RWPE1 (cell line): ENCODE results near the gene LRP1B.

Source experiments
- CTCF ChIA-PET: fragments of 350-600 bp; sonication (Branson Sonifier 250); formaldehyde crosslinking; extraction: SDS; loops from one replicate; lab custom pipeline; 2021; lab: Yijun Ruan, JAX
- POLR2A ChIA-PET: fragments of 400-600 bp; formaldehyde crosslinking; extraction: SDS; loops from one replicate; lab custom pipeline; 2020; ENCODE audit warnings: antibody characterized with exemption; ENCODE audit not compliant: low non-redundant PET; lab: Yijun Ruan, JAX
- DNase-seq: peaks from one replicate; pipeline ENCODE4 v3.0.0; 2012; ENCODE audit warnings: low spot score
- H3K27ac ChIP-seq: fragments of 450-650 bp; 2 replicates; pipeline ENCODE4 v1.5.1; 2017
- TF ChIP-seq, protein P1 (sequence below): fragments of 450-650 bp; conservative IDR thresholded peaks from 2 replicates; pipeline ENCODE4 v1.5.1; 2017; ENCODE audit warnings: low read depth, mild to moderate bottlenecking

LRP1B gene

DNA sequence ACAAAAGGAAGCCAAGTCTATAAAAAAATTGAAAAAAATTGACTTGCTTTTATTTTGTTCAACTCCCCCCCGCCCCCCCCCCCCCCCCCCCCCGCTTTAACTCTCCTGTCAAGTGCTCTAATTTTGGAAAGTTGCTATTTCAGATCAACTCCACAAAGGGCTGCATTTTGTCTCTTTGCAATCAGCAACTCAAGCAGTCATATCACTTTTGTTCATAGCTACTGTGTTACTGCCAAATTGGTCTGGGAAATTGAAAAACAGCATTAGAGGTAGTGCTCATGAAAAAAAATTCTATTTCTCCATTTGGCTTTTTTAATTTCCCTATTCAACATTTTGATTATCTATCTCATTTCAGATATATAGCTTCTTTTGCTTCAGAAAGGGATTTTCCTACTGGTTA, 531.8 kb downstream of the LRP1B start:
- ChIA-PET POLR2A (no interaction called here), CTCF (no interaction called here)
- TF ChIP-seq, protein P1, sequence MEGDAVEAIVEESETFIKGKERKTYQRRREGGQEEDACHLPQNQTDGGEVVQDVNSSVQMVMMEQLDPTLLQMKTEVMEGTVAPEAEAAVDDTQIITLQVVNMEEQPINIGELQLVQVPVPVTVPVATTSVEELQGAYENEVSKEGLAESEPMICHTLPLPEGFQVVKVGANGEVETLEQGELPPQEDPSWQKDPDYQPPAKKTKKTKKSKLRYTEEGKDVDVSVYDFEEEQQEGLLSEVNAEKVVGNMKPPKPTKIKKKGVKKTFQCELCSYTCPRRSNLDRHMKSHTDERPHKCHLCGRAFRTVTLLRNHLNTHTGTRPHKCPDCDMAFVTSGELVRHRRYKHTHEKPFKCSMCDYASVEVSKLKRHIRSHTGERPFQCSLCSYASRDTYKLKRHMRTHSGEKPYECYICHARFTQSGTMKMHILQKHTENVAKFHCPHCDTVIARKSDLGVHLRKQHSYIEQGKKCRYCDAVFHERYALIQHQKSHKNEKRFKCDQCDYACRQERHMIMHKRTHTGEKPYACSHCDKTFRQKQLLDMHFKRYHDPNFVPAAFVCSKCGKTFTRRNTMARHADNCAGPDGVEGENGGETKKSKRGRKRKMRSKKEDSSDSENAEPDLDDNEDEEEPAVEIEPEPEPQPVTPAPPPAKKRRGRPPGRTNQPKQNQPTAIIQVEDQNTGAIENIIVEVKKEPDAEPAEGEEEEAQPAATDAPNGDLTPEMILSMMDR, result no peak
- H3K27ac ChIP-seq, result no peak overlapping the region
- DNase-seq, result no peak

DNA sequence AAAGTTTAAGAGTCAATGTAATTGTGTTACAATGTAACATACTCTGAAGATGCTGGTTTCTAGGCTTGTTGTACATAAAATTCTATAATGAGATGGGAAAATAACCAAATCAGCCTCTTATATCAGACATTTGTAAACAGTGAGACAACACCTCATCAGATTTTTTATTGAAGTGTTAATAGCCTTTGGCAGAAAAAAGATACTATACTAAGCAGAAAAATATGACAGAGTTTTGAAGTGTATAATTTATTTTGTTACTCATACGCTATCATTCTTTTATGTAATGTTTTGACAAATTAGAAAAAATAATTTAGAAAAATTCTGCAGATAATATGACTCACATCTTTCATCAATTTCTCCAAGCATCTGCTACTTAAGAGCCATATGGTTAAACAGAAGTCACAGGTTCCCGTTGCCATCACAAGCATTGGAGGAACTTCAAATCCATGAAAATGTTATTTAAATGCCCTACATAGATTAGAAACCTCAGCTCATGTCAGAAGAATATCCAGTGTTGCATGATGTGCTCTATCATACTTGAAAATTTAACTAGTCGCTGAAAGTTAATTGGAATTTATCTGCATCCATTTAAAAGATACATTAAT, 535.4 kb downstream of the LRP1B start:
- TF ChIP-seq, protein P1, result no peak
- ChIA-PET CTCF (no interaction called here), POLR2A (no interaction called here)
- no peak for DNase-seq
- H3K27ac ChIP-seq, result no peak overlapping the region

DNA sequence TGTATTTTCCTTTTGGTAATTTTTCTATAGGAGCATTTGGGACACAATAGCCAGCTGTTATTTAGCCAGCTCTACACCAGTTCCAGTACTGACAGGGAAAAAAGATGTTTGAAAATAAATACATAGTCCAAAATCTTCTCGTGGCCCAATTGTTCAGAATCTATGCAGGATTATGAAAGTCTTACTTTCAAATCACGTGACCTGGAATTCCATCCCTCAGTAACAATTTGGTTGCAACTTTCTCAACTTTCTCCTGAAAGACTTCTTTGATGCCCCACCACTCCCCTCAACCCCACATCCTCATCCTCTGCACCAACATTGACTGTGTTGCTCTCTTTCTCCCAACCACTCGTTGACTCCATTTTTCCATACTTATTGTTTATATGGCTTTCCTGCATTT, 539.0 kb downstream of the LRP1B start:
- no peak for DNase-seq
- ChIA-PET POLR2A (no interaction called here), CTCF (interaction anchor here (0.7 kb wide), 1 partner anchor 21 kb away, joined by 3 read pairs; no protein-coding TSS in a partner anchor)
- TF ChIP-seq, protein P1, result no peak
- no peak overlapping the region for H3K27ac ChIP-seq

DNA sequence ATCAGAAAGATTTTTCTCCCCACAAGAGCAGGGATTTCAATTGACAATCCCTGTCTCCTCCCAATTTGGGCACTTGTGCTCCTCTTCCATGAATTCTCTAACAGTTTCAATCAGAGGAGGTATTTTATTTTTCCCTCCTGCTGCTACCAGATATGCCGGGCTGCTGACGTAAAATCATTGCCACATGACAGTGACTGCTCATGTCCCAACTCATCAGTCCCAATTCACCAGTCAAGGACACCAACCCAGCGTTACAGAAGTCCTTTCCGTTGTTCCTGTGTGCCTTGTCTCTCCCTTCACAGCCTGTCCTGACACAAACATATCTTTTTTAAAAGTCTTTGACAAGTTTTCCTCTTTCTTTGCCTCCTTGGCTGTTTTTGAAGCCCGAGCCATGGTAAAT, 540.2 kb downstream of the LRP1B start:
- DNase-seq, result no peak
- H3K27ac ChIP-seq, result no peak overlapping the region
- TF ChIP-seq, protein P1, result no peak
- ChIA-PET CTCF (interaction anchor here (0.6 kb wide), 1 partner anchor 508 kb away, joined by 5 read pairs; no protein-coding TSS in a partner anchor), POLR2A (no interaction called here)

DNA sequence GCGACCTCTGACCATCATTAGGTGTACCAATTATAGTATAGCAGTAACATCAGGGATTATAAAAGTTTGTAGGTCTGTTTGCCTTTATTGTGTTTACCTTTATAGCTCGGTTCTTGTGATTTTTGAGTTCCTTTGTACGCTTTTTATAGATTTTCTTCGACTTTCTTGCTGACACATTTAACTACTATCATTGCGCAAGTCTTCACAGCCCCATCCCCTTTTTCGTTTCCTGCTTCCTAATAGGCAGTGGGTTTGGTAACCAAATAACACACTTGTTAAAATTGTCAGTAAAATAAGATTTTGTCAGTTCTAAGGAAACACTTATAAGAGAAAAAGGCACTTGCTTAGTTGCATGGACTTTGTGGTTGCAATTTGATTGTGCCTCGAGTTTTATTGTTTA, 541.5 kb downstream of the LRP1B start:
- no peak for DNase-seq
- ChIA-PET POLR2A (no interaction called here), CTCF (no interaction called here)
- no peak overlapping the region for H3K27ac ChIP-seq
- TF ChIP-seq, protein P1, result no peak

DNA sequence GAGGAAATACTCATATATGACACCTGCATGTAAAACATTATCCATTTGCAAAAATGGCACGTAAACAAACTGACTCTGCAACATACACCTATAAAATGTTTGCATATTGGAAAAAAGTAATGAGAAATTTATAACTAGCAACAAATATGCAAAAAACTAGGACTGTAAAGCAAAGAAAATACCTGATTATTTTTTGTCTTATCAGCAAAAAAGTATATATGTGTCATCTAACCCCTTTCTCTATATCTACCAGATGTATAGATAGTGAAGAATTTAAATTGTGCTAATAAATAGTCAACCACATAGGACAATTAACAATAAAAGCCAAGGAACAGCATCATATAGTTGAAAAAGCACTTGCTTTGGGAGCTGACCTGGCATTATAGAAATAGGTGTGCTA, 543.8 kb downstream of the LRP1B start:
- TF ChIP-seq, protein P1, result no peak
- no peak overlapping the region for H3K27ac ChIP-seq
- no peak for DNase-seq
- ChIA-PET POLR2A (no interaction called here), CTCF (no interaction called here)

DNA sequence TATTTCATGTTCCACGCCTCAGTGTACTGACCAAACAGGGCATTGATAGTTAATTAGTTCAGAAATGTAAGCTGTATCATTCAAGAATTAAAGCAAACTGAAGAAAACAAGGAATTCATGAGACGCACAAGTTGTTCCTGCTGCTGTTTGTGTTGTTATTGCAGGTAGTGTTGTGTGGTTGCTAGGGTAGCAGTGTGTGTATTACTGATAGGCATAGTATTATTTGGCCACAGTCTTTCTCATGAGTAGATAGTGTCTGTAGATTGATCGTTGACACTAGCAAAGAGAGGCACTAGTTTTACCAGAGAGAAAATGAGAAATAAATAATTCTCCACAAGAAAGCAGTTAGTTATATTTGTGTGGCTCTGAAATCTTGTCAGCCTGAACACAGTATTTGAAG, 548.6 kb downstream of the LRP1B start:
- H3K27ac ChIP-seq, result no peak overlapping the region
- DNase-seq, result no peak
- ChIA-PET POLR2A (no interaction called here), CTCF (no interaction called here)
- TF ChIP-seq, protein P1, result no peak
